GM13976 (cell line): ENCODE measurements around the gene CRYBA4.

ENCODE experiments used
- DNase-seq: peaks from one replicate; pipeline ENCODE4 v3.0.0; 2012; ENCODE audit warnings: low spot score
- in situ Hi-C: fragments of 300-500 bp; cut with MboI; formaldehyde crosslinking; loops from one replicate; pipeline ENCODE4 v1.12.0; 2022; ENCODE audit warnings: low sequenced_read_pairs, mixed read lengths, inconsistent platforms; ENCODE audit not compliant: unreplicated experiment
- TF ChIP-seq, protein P1 (sequence below): IDR thresholded peaks from 2 replicates; pipeline ENCODE4 v1.5.1; 2012; ENCODE audit warnings: borderline replicate concordance, mild to moderate bottlenecking; ENCODE audit not compliant: insufficient read depth; ENCODE audit errors: extremely low read depth, missing control alignments, control extremely low read depth

The CRYBA4 gene

DNA sequence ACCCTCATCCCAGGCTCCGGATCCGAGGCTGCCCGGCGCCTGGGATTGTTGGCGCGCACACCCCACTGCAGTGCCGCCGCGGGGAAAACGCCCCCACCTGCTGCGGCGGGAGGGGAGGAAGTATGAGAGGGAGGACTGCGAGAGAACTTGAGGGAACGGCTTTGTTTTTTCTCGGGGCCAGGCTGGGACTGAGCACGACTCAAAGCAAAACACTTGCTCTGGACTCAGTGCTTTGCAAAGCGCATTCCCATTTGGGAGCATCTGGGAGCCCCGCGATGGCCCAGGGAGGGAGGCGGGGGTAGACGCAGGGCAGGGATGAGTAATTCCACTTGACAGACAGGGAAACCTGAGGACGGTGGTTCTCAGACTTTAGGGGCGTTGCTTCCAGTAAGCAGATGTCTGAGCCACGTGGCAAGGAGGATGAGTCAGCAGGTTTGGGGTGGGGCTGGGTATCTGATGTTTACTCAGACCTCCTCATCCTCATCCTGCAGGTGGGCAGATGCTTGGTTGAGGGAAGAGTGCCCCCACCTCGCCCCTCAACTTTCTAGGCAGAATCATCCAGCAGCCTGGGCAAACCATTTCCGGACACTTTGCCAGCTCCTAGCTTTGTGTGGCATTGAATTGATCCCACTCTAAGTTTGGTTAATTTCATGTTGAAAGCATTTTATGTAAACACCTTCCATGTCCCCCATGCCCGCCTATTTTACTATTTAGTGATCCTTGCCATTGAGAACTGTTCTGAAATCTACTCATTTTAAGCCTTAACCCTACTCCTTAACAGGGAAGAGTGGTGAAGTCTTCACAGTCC, 37.1 kb downstream of the CRYBA4 start:
- DNase-seq, result peak; percentile 77
- TF ChIP-seq, protein P1, sequence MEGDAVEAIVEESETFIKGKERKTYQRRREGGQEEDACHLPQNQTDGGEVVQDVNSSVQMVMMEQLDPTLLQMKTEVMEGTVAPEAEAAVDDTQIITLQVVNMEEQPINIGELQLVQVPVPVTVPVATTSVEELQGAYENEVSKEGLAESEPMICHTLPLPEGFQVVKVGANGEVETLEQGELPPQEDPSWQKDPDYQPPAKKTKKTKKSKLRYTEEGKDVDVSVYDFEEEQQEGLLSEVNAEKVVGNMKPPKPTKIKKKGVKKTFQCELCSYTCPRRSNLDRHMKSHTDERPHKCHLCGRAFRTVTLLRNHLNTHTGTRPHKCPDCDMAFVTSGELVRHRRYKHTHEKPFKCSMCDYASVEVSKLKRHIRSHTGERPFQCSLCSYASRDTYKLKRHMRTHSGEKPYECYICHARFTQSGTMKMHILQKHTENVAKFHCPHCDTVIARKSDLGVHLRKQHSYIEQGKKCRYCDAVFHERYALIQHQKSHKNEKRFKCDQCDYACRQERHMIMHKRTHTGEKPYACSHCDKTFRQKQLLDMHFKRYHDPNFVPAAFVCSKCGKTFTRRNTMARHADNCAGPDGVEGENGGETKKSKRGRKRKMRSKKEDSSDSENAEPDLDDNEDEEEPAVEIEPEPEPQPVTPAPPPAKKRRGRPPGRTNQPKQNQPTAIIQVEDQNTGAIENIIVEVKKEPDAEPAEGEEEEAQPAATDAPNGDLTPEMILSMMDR, result no peak
- in situ Hi-C loops, result no loop called here

DNA sequence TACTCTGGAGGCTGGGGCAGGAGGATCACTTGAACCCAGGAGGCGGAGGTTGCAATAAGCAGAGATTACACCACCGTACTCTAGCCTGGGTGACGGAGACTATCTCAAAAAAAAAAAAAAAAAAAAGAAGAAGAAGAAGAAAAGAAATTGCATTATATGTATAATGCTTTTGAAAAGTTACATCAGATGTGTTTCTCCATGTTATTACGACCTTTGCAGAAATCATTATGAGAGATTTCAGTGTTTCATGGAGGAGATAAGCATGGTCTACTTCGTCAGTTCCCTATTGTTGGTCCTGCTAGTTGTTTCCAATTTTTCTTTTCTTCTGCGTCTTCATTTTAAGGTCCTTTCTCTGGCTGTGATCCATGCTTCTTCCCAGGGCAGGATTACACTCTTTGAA, 38.6 kb downstream of the CRYBA4 start:
- DNase-seq, result no peak
- in situ Hi-C loops, result no loop called here
- TF ChIP-seq, protein P1, result no peak

DNA sequence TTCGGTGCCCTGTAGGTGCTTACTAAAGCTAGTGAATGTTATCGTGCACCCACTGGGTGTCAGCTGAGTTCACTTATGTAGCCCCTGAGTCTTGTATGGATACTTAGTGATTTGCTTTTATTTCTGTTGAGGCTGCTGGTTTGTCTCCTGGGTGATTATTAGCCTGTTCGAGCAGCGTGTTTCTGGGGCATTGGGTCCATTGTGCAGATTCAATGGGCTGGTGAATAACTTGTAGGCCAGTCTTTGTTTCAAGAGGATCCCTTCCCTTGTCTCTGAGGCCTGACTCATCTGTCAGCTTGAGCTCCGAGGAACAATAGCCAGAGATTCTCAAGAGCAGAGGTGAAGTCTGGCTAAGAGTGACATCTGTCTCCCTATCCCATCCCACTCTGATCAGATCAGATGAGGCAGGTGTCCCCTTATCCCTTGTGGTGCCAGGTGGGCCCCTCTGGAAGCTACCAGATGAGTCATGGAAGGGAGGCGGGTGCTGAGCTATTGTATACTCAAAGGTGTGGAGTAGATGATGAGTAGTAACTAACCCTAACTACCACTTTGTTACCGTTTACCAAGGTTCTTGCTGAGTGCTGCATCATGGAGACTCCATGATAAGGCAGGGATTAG, 39.3 kb downstream of the CRYBA4 start:
- TF ChIP-seq, protein P1, result no peak
- in situ Hi-C loops, result no loop called here
- no peak for DNase-seq

DNA sequence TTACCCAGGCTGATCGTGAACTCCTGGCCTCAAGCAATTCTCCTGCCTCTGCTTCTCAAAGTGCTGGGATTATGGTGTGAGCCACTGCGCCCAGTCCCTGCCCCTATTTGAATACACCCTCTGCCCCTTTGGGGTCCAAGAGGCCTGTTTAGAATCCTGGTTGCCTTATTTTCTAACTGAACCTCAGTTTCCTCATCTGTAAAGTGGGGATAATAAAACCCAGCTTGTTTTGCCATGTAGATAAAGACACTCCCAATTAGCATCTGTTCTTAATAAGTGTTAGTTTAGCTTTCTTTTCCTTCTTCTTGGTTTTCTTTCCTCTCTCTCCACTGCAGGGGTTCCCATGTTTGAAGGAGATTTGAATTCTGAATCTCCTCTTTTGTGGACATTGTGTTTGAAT, 40.4 kb downstream of the CRYBA4 start:
- TF ChIP-seq, protein P1, result no peak
- DNase-seq, result no peak
- in situ Hi-C loops, result no loop called here

DNA sequence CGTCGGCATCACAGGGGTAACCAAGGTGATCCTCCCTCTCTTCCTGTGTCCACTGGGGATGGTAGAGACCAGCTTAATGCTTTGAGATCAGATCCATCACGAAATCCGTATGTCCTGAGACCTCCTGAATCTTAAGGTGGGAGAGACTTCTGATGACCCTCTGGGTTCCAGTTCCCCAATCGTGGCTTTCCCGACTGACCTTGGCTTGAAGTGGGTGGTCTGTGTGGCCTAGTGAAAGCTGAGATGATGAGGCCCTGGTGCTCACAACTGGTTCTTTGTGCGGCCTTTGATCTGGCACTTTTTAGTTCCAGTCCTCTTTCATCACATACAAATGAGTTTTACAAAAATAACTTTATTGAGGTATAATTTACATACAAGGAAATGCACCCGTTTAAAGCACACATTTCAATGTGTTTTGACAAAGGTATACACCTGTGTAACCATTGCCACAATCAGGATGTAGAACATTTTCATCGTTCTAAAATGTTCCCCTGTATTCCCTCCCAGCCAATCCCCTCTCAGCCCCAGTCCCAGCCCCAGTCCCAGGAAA, 41.7 kb downstream of the CRYBA4 start:
- DNase-seq, result no peak
- in situ Hi-C loops, result no loop called here
- TF ChIP-seq, protein P1, result no peak

DNA sequence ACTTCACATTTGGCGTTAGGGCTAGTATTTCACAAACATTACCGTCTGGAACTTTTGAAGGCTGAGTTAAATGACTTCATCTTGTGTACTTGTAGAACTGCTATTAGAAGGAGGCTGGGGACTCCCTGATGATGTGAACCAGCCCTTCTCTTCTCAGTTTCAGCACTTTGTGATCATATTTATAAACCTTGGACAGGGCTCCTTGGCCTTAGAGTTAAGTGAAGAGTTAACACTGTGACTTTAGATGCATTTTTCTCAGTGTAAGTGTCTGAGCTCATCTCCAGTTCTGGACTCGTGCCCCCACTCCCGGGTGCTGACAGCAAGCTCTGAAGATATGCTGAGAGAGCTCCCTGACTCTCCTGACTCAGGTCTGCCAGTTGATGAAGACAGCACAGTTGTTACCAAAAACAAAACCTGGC, 44.1 kb downstream of the CRYBA4 start:
- TF ChIP-seq, protein P1, result no peak
- DNase-seq, result no peak
- in situ Hi-C loops, result no loop called here
